ENCODE data around the gene VAV2.
"Not testable (repeated sequence)": the region's sequence is repeated elsewhere in the genome, so short reads cannot be mapped to it uniquely, and the experiment has no call there.

The VAV2 gene

DNA sequence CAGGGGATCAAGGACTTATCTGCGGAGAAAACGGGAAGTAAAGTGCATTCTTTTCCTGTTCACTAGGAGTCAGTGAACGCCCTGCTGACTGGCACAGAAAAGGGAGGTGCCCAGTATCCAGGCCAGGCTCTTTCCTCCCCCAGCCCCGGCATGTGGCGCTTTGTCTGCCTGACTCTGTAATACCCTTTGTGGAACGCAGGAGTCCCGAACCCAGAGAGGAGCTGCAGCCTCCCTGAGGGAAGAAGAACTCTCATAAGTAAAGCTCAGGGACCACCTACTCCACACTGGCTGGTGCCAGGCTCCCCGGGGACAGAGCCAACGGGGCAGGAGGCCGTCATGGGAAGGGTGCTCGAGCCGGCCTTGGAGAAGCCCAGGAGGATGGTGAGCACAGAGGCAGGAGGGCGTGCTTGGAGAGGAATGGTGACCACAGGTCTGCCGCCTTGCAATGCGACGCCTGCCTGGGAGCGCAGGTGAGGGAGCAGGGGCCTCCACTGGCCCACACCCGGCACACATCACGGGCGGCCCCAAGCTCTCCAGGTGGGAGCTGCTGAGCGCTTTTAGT, 31.5 kb downstream of the VAV2 start:
- Mint-ChIP-seq H3K4me1 (peaks cover 61% of the 10 kb centered on the region), H3K9me3 (peaks cover 17% of the 10 kb centered on the region), H3K27me3 (ENCODE audit: low read depth, poor library complexity) (peaks cover 5% of the 10 kb centered on the region), H3K4me3 (no peak overlapping the region), H3K27ac (no peak overlapping the region), H3K36me3 (ENCODE audit: low read depth) (peaks cover 18% of the 10 kb centered on the region)
- no peak for DNase-seq
- TF ChIP-seq, protein P1, sequence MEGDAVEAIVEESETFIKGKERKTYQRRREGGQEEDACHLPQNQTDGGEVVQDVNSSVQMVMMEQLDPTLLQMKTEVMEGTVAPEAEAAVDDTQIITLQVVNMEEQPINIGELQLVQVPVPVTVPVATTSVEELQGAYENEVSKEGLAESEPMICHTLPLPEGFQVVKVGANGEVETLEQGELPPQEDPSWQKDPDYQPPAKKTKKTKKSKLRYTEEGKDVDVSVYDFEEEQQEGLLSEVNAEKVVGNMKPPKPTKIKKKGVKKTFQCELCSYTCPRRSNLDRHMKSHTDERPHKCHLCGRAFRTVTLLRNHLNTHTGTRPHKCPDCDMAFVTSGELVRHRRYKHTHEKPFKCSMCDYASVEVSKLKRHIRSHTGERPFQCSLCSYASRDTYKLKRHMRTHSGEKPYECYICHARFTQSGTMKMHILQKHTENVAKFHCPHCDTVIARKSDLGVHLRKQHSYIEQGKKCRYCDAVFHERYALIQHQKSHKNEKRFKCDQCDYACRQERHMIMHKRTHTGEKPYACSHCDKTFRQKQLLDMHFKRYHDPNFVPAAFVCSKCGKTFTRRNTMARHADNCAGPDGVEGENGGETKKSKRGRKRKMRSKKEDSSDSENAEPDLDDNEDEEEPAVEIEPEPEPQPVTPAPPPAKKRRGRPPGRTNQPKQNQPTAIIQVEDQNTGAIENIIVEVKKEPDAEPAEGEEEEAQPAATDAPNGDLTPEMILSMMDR (IDR thresholded peaks at IDR 0.05) = no peak

DNA sequence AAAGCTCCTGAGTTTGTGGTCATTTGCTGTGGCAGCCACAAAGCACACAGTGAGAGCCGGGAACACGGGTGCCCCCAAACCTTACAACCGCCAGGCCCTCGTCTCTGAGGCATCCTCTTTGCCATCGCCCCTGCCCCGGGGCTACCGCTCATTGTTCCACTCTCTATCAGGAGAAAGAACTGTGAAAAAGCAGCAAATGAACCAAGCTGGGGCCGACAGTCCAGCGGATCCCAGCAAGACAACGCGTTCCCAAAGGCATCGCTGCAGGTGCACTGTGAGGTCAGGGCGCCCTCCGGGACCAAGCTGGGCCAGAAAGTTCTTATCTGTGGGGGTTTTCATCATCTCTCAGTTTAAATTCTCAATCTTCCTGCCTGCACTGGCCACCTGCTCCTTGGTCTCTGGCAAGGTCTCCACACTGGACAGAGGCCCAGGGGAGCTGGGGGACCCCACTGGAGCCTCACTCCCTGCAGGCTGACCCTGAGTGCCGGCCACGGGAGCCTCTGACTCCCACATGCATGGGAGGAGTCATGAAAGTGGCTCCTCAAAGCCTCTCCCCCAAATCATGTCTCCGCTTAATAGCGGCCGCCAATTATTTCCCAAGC, 32.1 kb downstream of the VAV2 start:
- Mint-ChIP-seq H3K4me3 (no peak overlapping the region), H3K4me1 (peaks cover 62% of the 10 kb centered on the region), H3K27ac (no peak overlapping the region), H3K9me3 (peaks cover 11% of the 10 kb centered on the region), H3K27me3 (ENCODE audit: low read depth, poor library complexity) (peaks cover 4% of the 10 kb centered on the region), H3K36me3 (ENCODE audit: low read depth) (peaks cover 13% of the 10 kb centered on the region)
- TF ChIP-seq, protein P1 (IDR thresholded peaks at IDR 0.05) = no peak
- no peak for DNase-seq

DNA sequence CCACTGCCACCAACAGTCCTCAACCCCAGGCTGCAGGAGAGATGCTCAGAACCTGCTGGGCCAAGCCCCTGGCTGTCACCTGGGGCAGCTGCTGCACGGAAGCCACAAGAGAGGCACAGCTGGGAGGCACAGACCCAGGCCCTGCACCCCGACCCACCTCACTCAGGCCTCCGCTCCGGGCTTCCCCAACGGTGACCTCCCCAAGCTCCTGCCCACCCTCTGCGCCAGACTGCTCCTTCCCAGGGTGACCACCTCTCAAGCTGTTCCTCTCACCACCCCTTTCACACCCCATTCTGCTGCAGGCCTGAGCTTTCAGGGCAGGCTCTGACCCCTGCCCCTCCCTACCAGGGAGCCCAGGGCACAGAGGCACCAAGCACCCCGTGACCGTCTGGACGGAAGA, 33.0 kb downstream of the VAV2 start:
- Mint-ChIP-seq H3K9me3 (peaks cover 3% of the 10 kb centered on the region), H3K27me3 (ENCODE audit: low read depth, poor library complexity) (peaks cover 3% of the 10 kb centered on the region), H3K4me3 (no peak overlapping the region), H3K27ac (no peak overlapping the region), H3K36me3 (ENCODE audit: low read depth) (peaks cover 4% of the 10 kb centered on the region), H3K4me1 (peaks cover 71% of the 10 kb centered on the region)
- no peak for DNase-seq
- TF ChIP-seq, protein P1 (IDR thresholded peaks at IDR 0.05) = no peak

DNA sequence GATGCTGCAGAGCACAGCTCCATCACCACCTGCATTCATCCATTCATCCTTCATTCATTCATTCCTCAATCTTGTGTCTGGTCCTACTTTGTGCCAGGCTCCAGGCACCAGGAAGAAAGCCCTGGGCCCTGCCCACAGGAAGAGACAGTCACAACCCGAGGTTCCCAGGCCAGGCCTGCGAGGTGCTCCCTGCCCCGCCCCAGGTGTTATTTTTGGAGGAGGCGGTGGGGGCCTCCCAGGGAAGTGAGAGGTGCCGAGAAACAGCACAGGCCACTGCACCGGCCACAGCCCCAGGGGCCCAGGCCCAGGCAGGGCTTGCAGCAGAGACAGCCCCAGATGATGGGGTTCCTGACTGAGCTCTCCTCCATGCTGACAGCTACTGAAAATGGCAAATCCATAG, 33.4 kb downstream of the VAV2 start:
- no peak for DNase-seq

DNA sequence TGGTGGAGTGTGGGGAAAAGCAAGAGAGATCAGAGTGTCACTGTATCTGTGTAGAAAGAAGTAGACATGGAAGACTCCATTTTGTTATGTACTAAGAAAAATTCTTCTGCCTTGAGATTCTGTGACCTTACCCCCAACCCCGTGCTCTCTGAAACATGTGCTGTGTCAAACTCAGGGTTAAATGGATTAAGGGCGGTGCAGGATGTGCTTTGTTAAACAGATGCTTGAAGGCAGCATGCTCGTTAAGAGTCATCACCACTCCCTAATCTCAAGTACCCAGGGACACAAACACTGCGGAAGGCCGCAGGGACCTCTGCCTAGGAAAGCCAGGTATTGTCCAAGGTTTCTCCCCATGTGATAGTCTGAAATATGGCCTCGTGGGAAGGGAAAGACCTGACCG, 34.4 kb downstream of the VAV2 start:
- Mint-ChIP-seq H3K4me1 (peaks cover 72% of the 10 kb centered on the region), H3K4me3 (peak overlapping the region; percentile 27)
- not testable (repeated sequence) for H3K36me3 Mint-ChIP-seq (ENCODE audit: low read depth); H3K27ac Mint-ChIP-seq; DNase-seq; H3K9me3 Mint-ChIP-seq; H3K27me3 Mint-ChIP-seq (ENCODE audit: low read depth, poor library complexity)

More for the DNA sequence above, 33.4 kb downstream of the VAV2 start:
- peaks cover 4% of the 10 kb centered on the region for H3K36me3 Mint-ChIP-seq (ENCODE audit: low read depth)
- peaks cover 3% of the 10 kb centered on the region for H3K27me3 Mint-ChIP-seq (ENCODE audit: low read depth, poor library complexity)
- TF ChIP-seq, protein P1 (IDR thresholded peaks at IDR 0.05) = no peak
- peak overlapping the region; percentile 50 for H3K27ac Mint-ChIP-seq
- peak overlapping the region; percentile 1 for H3K4me3 Mint-ChIP-seq
- H3K4me1 Mint-ChIP-seq = peaks cover 75% of the 10 kb centered on the region
- peaks cover 3% of the 10 kb centered on the region for H3K9me3 Mint-ChIP-seq

DNA sequence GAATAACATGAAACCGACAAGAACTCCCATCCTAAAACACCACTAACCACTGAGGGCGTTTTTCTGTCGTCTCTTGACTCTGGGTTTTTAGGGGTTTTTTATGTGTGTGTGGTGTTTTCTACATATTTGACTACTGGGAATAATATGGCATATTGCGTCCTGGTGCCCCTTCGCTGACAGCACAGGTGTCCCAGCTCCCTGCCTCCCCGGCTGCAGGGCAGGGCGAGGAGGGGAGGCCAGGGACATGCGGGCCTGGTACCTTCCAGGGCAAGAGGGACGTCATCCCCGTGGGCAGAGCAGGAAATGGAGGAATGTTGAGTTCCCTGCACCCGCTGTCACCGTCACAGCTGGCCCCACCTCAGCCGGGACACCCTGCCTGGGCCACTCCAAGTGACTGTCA, 34.8 kb downstream of the VAV2 start:
- peaks cover 3% of the 10 kb centered on the region for H3K27me3 Mint-ChIP-seq (ENCODE audit: low read depth, poor library complexity)
- no peak for DNase-seq
- peaks cover 69% of the 10 kb centered on the region for H3K4me1 Mint-ChIP-seq
- peak overlapping the region; percentile 27 for H3K4me3 Mint-ChIP-seq
- no peak overlapping the region for H3K27ac Mint-ChIP-seq
- H3K36me3 Mint-ChIP-seq (ENCODE audit: low read depth) = no peaks in the 10 kb centered on the region
- TF ChIP-seq, protein P1 (IDR thresholded peaks at IDR 0.05) = no peak
- H3K9me3 Mint-ChIP-seq = no peaks in the 10 kb centered on the region
